Natural killer cell (primary cell): Measurements from ENCODE around the gene C17orf67. TPM values are rescaled to one million over a fixed set of nuclear protein-coding genes. Genes with fewer than 3 reads are reported as not detected.
"Not testable (repeated sequence)": the region's sequence is repeated elsewhere in the genome, so short reads cannot be mapped to it uniquely, and the experiment has no call there.

Source experiments
- ATAC-seq, 3 donors: fragments of 150-1000 bp in 2 of 3; fragments of 200-7000 bp in 1 of 3; cut with Tn5 transposase; 1 replicate in 1 of 3; 2 replicates in 2 of 3; pipeline ENCODE4 v1.10.0; 2021; ENCODE audit warnings: mild to moderate bottlenecking in 2 of 3, moderate library complexity in 2 of 3
- DNase-seq, 2 donors: peaks; one replicate each; pipeline versions ENCODE4 v3.0.0 to v3.0.0-alpha.2; 2013 to 2021; ENCODE audit warnings: mixed read lengths in 1 of 2
- H3K27ac ChIP-seq: one replicate; pipeline ENCODE4 v1.5.1; 2013; ENCODE audit warnings: mild to moderate bottlenecking, low read length
- H3K27me3 ChIP-seq: one replicate; pipeline ENCODE4 v1.6.1; 2013; ENCODE audit warnings: low read length; ENCODE audit not compliant: control insufficient read depth, insufficient read depth
- H3K36me3 ChIP-seq: one replicate; pipeline ENCODE4 v1.6.1; 2013; ENCODE audit warnings: low read length; ENCODE audit not compliant: control insufficient read depth, insufficient read depth
- H3K4me1 ChIP-seq: one replicate; pipeline ENCODE4 v1.6.1; 2013; ENCODE audit warnings: low read length; ENCODE audit not compliant: control insufficient read depth, insufficient read depth
- H3K4me3 ChIP-seq: one replicate; pipeline ENCODE4 v1.5.1; 2013; ENCODE audit warnings: low read length
- H3K9me3 ChIP-seq: one replicate; pipeline ENCODE4 v1.6.1; 2013; ENCODE audit warnings: low read length; ENCODE audit not compliant: control insufficient read depth, insufficient read depth
- H3K27ac Mint-ChIP-seq, 2 donors: one replicate each; pipeline ENCODE4 v1.8.0; 2022; ENCODE audit warnings: mild to moderate bottlenecking in 2 of 2, mixed read lengths in 2 of 2, moderate library complexity in 1 of 2
- H3K27me3 Mint-ChIP-seq, 2 donors: one replicate each; pipeline ENCODE4 v1.8.0; 2022; ENCODE audit warnings: low read depth in 2 of 2, mixed read lengths in 2 of 2
- H3K36me3 Mint-ChIP-seq: one replicate; pipeline ENCODE4 v1.8.0; 2022; ENCODE audit warnings: mixed read lengths
- H3K4me1 Mint-ChIP-seq, 2 donors: one replicate each; pipeline ENCODE4 v1.8.0; 2022; ENCODE audit warnings: mixed read lengths in 2 of 2
- H3K4me3 Mint-ChIP-seq: one replicate; pipeline ENCODE4 v1.8.0; 2022; ENCODE audit warnings: mild to moderate bottlenecking, moderate library complexity, mixed read lengths
- H3K9me3 Mint-ChIP-seq, 2 donors: one replicate each; pipeline ENCODE4 v1.8.0; 2022; ENCODE audit warnings: mixed read lengths in 2 of 2
- CTCF ChIP-seq: fragments of 200-600 bp; IDR thresholded peaks from one replicate; pipeline ENCODE4 v1.8.0; 2022; ENCODE audit warnings: antibody characterized with exemption
- WGBS: methylation state at CpG from one replicate; pipeline ENCODE4 v1.1.7; 2013; ENCODE audit warnings: missing lambda C conversion rate; ENCODE audit not compliant: insufficient coverage; 5-methylcytosine and 5-hydroxymethylcytosine counted together
- intact Hi-C: fragments of 100-400 bp; cut with micrococcal nuclease; formaldehyde crosslinking; loops from one replicate; pipeline ENCODE4 v1.14.2; 2022
- total RNA-seq, 4 donors: library from RNA; stranded (reverse); fragments of 120-200 nt in 1 of 4; gene quantifications; one replicate each; pipeline versions ENCODE4 v1.2.3 to v1.2.4, GENCODE V29; 2013 to 2022

The C17orf67 gene
- total RNA-seq, 3 donors from 2014 or later (not counting 1 experiment from before 2014, with no cell fraction given): 3.4 to 4.8 (median 3.5) TPM

- H3K27me3 Mint-ChIP-seq: peaks cover 12 to 23% of the 10 kb centered on the region in 2 donors
- ATAC-seq (no peak), DNase-seq (no peak)
- H3K9me3 Mint-ChIP-seq: no peaks in the 10 kb centered on the region
- peaks cover 0 to 5% of the 10 kb centered on the region in 2 donors for H3K4me1 Mint-ChIP-seq
- H3K36me3 ChIP-seq: no peaks in the 10 kb centered on the region
- H3K9me3 ChIP-seq: no peaks in the 10 kb centered on the region
- no peak overlapping the region for H3K27ac Mint-ChIP-seq
- H3K4me3 Mint-ChIP-seq: no peak overlapping the region
- no peak overlapping the region for H3K27ac ChIP-seq
- no peaks in the 10 kb centered on the region for H3K36me3 Mint-ChIP-seq
- no peak overlapping the region for H3K4me3 ChIP-seq
- TF ChIP-seq CTCF: no peak
- WGBS: 80% methylated on average over 5 of the region's 5 CpGs
- no peaks in the 10 kb centered on the region for H3K27me3 ChIP-seq
- intact Hi-C loops: no loop called here
- H3K4me1 ChIP-seq: no peaks in the 10 kb centered on the region
Measured at GRCh38 chr17:56762144-56762543, 71.6 kb downstream of the C17orf67 start.

- Mint-ChIP-seq H3K36me3 (no peaks in the 10 kb centered on the region), H3K4me3 (no peak overlapping the region), H3K27ac (no peak overlapping the region), H3K4me1 (peaks cover 0 to 5% of the 10 kb centered on the region in 2 donors), H3K9me3 (no peaks in the 10 kb centered on the region), H3K27me3 (peaks cover 15 to 29% of the 10 kb centered on the region in 2 donors)
- TF ChIP-seq CTCF: no peak
- Histone ChIP-seq H3K4me3 (no peak overlapping the region), H3K27me3 (no peaks in the 10 kb centered on the region), H3K9me3 (no peaks in the 10 kb centered on the region), H3K27ac (no peak overlapping the region), H3K4me1 (no peaks in the 10 kb centered on the region), H3K36me3 (no peaks in the 10 kb centered on the region)
- intact Hi-C loops: no loop called here
- 100% methylated on average over 2 of the region's 2 CpGs for WGBS
- DNase-seq (no peak), ATAC-seq (no peak)
Measured at GRCh38 chr17:56761387-56761786, 72.3 kb downstream of the C17orf67 start.

- H3K27ac ChIP-seq, H3K4me3 Mint-ChIP-seq, H3K9me3 Mint-ChIP-seq, H3K36me3 ChIP-seq, H3K4me1 Mint-ChIP-seq, DNase-seq, H3K4me3 ChIP-seq, H3K27ac Mint-ChIP-seq, ATAC-seq, H3K27me3 ChIP-seq, intact Hi-C loops, H3K9me3 ChIP-seq, H3K4me1 ChIP-seq, H3K36me3 Mint-ChIP-seq: not testable (repeated sequence)
- WGBS: 80% methylated on average over 7 of the region's 7 CpGs
- H3K27me3 Mint-ChIP-seq: peaks cover 14 to 26% of the 10 kb centered on the region in 2 donors
Measured at GRCh38 chr17:56757611-56758010, 76.1 kb downstream of the C17orf67 start.

- H3K4me3 ChIP-seq: no peak overlapping the region
- peaks cover 7% of the 10 kb centered on the region for H3K4me1 ChIP-seq
- TF ChIP-seq CTCF: no peak
- Mint-ChIP-seq H3K27ac (no peak overlapping the region), H3K4me3 (no peak overlapping the region), H3K4me1 (peaks cover 4 to 14% of the 10 kb centered on the region in 2 donors), H3K27me3 (peaks cover 11 to 31% of the 10 kb centered on the region in 2 donors), H3K9me3 (no peaks in the 10 kb centered on the region), H3K36me3 (no peaks in the 10 kb centered on the region)
- ATAC-seq (no peak), DNase-seq (no peak)
- intact Hi-C loops: no loop called here
- H3K27me3 ChIP-seq: no peaks in the 10 kb centered on the region
- WGBS: 73% methylated on average over 2 of the region's 2 CpGs
- H3K36me3 ChIP-seq: no peaks in the 10 kb centered on the region
- no peaks in the 10 kb centered on the region for H3K9me3 ChIP-seq
- H3K27ac ChIP-seq: no peak overlapping the region
Measured at GRCh38 chr17:56756536-56756935, 77.2 kb downstream of the C17orf67 start.
